SK-N-SH treated with all-trans-retinoic acid at 6 μM for 48 hours (cell line): Measurements from ENCODE around the gene SAAL1.

Source experiments
- ESRRG ChIP-seq: fragments of 250-450 bp; sonication (Bioruptor Pico); IDR thresholded peaks from 2 replicates; pipeline ENCODE4 v1.6.1; 2021; ENCODE audit warnings: mild to moderate bottlenecking
- PATZ1 ChIP-seq: fragments of 250-450 bp; sonication (Bioruptor Pico); IDR thresholded peaks from 2 replicates; pipeline ENCODE4 v1.8.0; 2020; ENCODE audit warnings: mild to moderate bottlenecking, moderate library complexity, borderline replicate concordance
- PPARA ChIP-seq: fragments of 250-450 bp; sonication (Bioruptor Pico); IDR thresholded peaks from 2 replicates; pipeline ENCODE4 v1.5.0; 2020; ENCODE audit warnings: mild to moderate bottlenecking, borderline replicate concordance
- ZFP30 ChIP-seq: fragments of 450-650 bp; formaldehyde crosslinking; IDR thresholded peaks from 2 replicates; pipeline ENCODE4 v1.5.0; 2022; ENCODE audit warnings: mild to moderate bottlenecking, moderate library complexity
- ZNF565 ChIP-seq: fragments of 450-650 bp; formaldehyde crosslinking; conservative IDR thresholded peaks from 2 replicates; pipeline ENCODE4 v1.5.0; 2020; ENCODE audit warnings: low read depth, mild to moderate bottlenecking, moderate library complexity

GRCh38 chr11:18064450-18065054 lies 41.3 kb downstream of the SAAL1 start:
- TF ChIP-seq PATZ1 (CRISPR knock-in tag) (no peak), ZFP30 (CRISPR knock-in tag) (no peak), PPARA (CRISPR knock-in tag) (no peak), ZNF565 (CRISPR knock-in tag) (no peak), ESRRG (no peak)
